ENCODE measurements around the gene PIK3C2B.
"Not testable (repeated sequence)": the region's sequence is repeated elsewhere in the genome, so short reads cannot be mapped to it uniquely, and the experiment has no call there.

PIK3C2B gene

GRCh38 chr1:204506201-204506968 lies 11.8 kb upstream of the PIK3C2B start:
- peak; percentile 92 for DNase-seq

GRCh38 chr1:204505674-204506200 lies 11.1 kb upstream of the PIK3C2B start:
- DNase-seq: no peak

- DNase-seq: no peak
Observed at GRCh38 chr1:204503913-204504519, 9.4 kb upstream of the PIK3C2B start.

GRCh38 chr1:204503122-204503912 lies 8.7 kb upstream of the PIK3C2B start:
- peak; percentile 71 for DNase-seq

GRCh38 chr1:204502241-204502640 lies 7.6 kb upstream of the PIK3C2B start:
- no peak for DNase-seq

- DNase-seq: no peak
Observed at GRCh38 chr1:204499511-204500468, 5.2 kb upstream of the PIK3C2B start.

- no peak for DNase-seq
Observed at GRCh38 chr1:204498981-204499380, 4.4 kb upstream of the PIK3C2B start.

GRCh38 chr1:204495777-204496176 lies 1.2 kb upstream of the PIK3C2B start:
- no peak for DNase-seq

- DNase-seq: no peak
Observed at GRCh38 chr1:204495078-204495753, 611 bp upstream of the PIK3C2B start.

GRCh38 chr1:204493984-204494280 lies 673 bp downstream of the PIK3C2B start:
- no peak for DNase-seq

- DNase-seq: no peak
Observed at GRCh38 chr1:204493145-204493983, 1.2 kb downstream of the PIK3C2B start.

- no peak for DNase-seq
Observed at GRCh38 chr1:204491655-204492054, 3.0 kb downstream of the PIK3C2B start.

- DNase-seq: no peak
Observed at GRCh38 chr1:204487256-204487615, 7.4 kb downstream of the PIK3C2B start.

GRCh38 chr1:204486513-204487255 lies 7.9 kb downstream of the PIK3C2B start:
- DNase-seq: not testable (repeated sequence)

GRCh38 chr1:204483791-204484190 lies 10.8 kb downstream of the PIK3C2B start:
- DNase-seq: no peak

GRCh38 chr1:204480515-204480914 lies 14.1 kb downstream of the PIK3C2B start:
- no peak for DNase-seq

GRCh38 chr1:204479387-204480136 lies 15.0 kb downstream of the PIK3C2B start:
- no peak for DNase-seq

GRCh38 chr1:204478921-204479320 lies 15.7 kb downstream of the PIK3C2B start:
- DNase-seq: no peak

GRCh38 chr1:204478172-204478899 lies 16.3 kb downstream of the PIK3C2B start:
- peak; percentile 67 for DNase-seq

Data from NCI-H2227 treated with DMSO at 0.1 percent for 48 hours (cell line).